VCaP (cell line): ENCODE measurements around the gene ATMIN.

ENCODE experiments used
- H3K27ac ChIP-seq: fragments of 450-650 bp; 2 replicates; pipeline ENCODE4 v1.5.1; 2017
- CTCF ChIP-seq: fragments of 450-650 bp; conservative IDR thresholded peaks from 2 replicates; pipeline ENCODE4 v1.5.1; 2017; ENCODE audit warnings: mild to moderate bottlenecking, moderate library complexity

ATMIN gene

GRCh38 chr16:80997964-80998620 lies 37.5 kb upstream of the ATMIN start:
- TF ChIP-seq CTCF = no peak
- peak overlapping the region; percentile 74 for H3K27ac ChIP-seq

- no peak overlapping the region for H3K27ac ChIP-seq
- TF ChIP-seq CTCF = no peak
These were observed 34.8 kb upstream of the ATMIN start for GRCh38 chr16:81000873-81001272.

GRCh38 chr16:81001330-81001729 lies 34.3 kb upstream of the ATMIN start:
- no peak for TF ChIP-seq CTCF
- no peak overlapping the region for H3K27ac ChIP-seq

- no peak for TF ChIP-seq CTCF
- peak overlapping the region; percentile 90 for H3K27ac ChIP-seq
These were observed 32.6 kb upstream of the ATMIN start for GRCh38 chr16:81003064-81003463.

GRCh38 chr16:81003610-81004460 lies 31.8 kb upstream of the ATMIN start:
- H3K27ac ChIP-seq = peak overlapping the region; percentile 90
- no peak for TF ChIP-seq CTCF

- peak; percentile 69 for TF ChIP-seq CTCF
- H3K27ac ChIP-seq = peak overlapping the region; percentile 90
These were observed 30.8 kb upstream of the ATMIN start for GRCh38 chr16:81004646-81005353.

GRCh38 chr16:81005610-81006161 lies 30.0 kb upstream of the ATMIN start:
- H3K27ac ChIP-seq = peak overlapping the region; percentile 90
- no peak for TF ChIP-seq CTCF
